A549 (cell line): ENCODE results near the gene POLRMT. TPM values are rescaled to one million over a fixed set of nuclear protein-coding genes. Genes with fewer than 3 reads are reported as not detected.
"Not testable (repeated sequence)": the region's sequence is repeated elsewhere in the genome, so short reads cannot be mapped to it uniquely, and the experiment has no call there.

Experiments
- ATAC-seq, 2 experiments: fragments of 200-7000 bp in 1 of 2; fragments of >200 bp in 1 of 2; cut with Nextera tagmentation in 1 of 2; cut with Tn5 transposase in 1 of 2; 3 replicates each; pipeline versions ENCODE4 v1.8.0 to v1.9.1; 2018 to 2020; ENCODE audit warnings: mild to moderate bottlenecking in 1 of 2, moderate library complexity in 1 of 2
- CTCF ChIA-PET: fragments of 300-600 bp; sonication (Branson Sonifier 250); formaldehyde crosslinking; extraction: SDS; loops from one replicate; lab custom pipeline; 2021; ENCODE audit warnings: antibody characterized with exemption, inconsistent platforms; lab: Yijun Ruan, JAX
- POLR2A ChIA-PET: fragments of 350-600 bp; formaldehyde crosslinking; extraction: SDS; loops from one replicate; lab custom pipeline; 2021; ENCODE audit warnings: antibody characterized with exemption, inconsistent platforms; lab: Yijun Ruan, JAX
- DNase-seq, 2 experiments: peaks; one replicate each; pipeline versions ENCODE4 v3.0.0 to v3.0.0-alpha.2; 2011 to 2016; ENCODE audit warnings: low read depth in 1 of 2, low spot score in 1 of 2
- FAIRE-seq: peaks from 2 replicates; lab custom pipeline; 2011; peaks lifted over from hg19 to GRCh38; lab: Jason Lieb, UNC
- H3K27ac ChIP-seq, 2 experiments: fragments of >200 bp; sonication (Bioruptor Twin); formaldehyde crosslinking; 3 replicates each; pipeline ENCODE4 v1.5.1; 2016 to 2017
- H3K4me1 ChIP-seq: fragments of >200 bp; sonication (Bioruptor Twin); formaldehyde crosslinking; 3 replicates; pipeline ENCODE4 v1.6.1; 2016
- H3K4me2 ChIP-seq: fragments of >200 bp; sonication (Bioruptor Twin); formaldehyde crosslinking; 3 replicates; pipeline ENCODE4 v1.6.1; 2016
- H3K4me3 ChIP-seq: fragments of >200 bp; sonication (Bioruptor Twin); formaldehyde crosslinking; 3 replicates; pipeline ENCODE4 v1.5.1; 2016
- H3K9me3 ChIP-seq: fragments of >200 bp; sonication (Bioruptor Twin); formaldehyde crosslinking; 3 replicates; pipeline ENCODE4 v1.6.1; 2016
- BCL3 ChIP-seq: fragments of >200 bp; sonication (Bioruptor Twin); formaldehyde crosslinking; IDR thresholded peaks from 3 replicates; pipeline ENCODE4 v1.6.1; 2016
- CBX2 ChIP-seq: fragments of 200-600 bp; sonication (generic); IDR thresholded peaks from 2 replicates; pipeline ENCODE4 v1.6.1; 2016; ENCODE audit warnings: low read depth, mild to moderate bottlenecking, borderline replicate concordance
- CBX8 ChIP-seq: fragments of 200-600 bp; sonication (generic); IDR thresholded peaks from 2 replicates; pipeline ENCODE4 v1.6.1; 2016
- CHD4 ChIP-seq: fragments of 200-600 bp; sonication (generic); IDR thresholded peaks from 2 replicates; pipeline ENCODE4 v1.6.1; 2016; ENCODE audit warnings: antibody characterized with exemption, mild to moderate bottlenecking, borderline replicate concordance
- EHF ChIP-seq: fragments of 250-450 bp; sonication (Bioruptor Pico); IDR thresholded peaks from 2 replicates; pipeline ENCODE4 v1.5.0; 2020; ENCODE audit warnings: mild to moderate bottlenecking
- FOSL2 ChIP-seq, 2 experiments: fragments of 450-650 bp in 1 of 2; fragments of >200 bp in 1 of 2; sonication (Bioruptor Twin) in 1 of 2; formaldehyde crosslinking; IDR thresholded peaks; 2 replicates each; pipeline versions ENCODE4 v1.5.0 to v1.6.1; 2016 to 2020; ENCODE audit warnings: mild to moderate bottlenecking in 1 of 2, moderate library complexity in 1 of 2
- FOXS1 ChIP-seq: fragments of 250-450 bp; sonication (Bioruptor Pico); IDR thresholded peaks from 2 replicates; pipeline ENCODE4 v1.5.0; 2020; ENCODE audit warnings: mild to moderate bottlenecking, moderate library complexity
- HEYL ChIP-seq: fragments of 250-450 bp; sonication (Bioruptor Pico); IDR thresholded peaks from 2 replicates; pipeline ENCODE4 v1.8.0; 2021; ENCODE audit warnings: mild to moderate bottlenecking, moderate library complexity
- HMGXB4 ChIP-seq: fragments of 250-450 bp; sonication (Bioruptor Pico); IDR thresholded peaks from 2 replicates; pipeline ENCODE4 v1.5.0; 2021; ENCODE audit warnings: mild to moderate bottlenecking, moderate library complexity, borderline replicate concordance
- HOXA7 ChIP-seq: fragments of 250-450 bp; sonication (Bioruptor Pico); IDR thresholded peaks from 2 replicates; pipeline ENCODE4 v1.5.0; 2020; ENCODE audit warnings: mild to moderate bottlenecking, moderate library complexity
- KDM1A ChIP-seq: fragments of 200-600 bp; sonication (generic); IDR thresholded peaks from 2 replicates; pipeline ENCODE4 v1.6.1; 2016; ENCODE audit warnings: low read depth, mild to moderate bottlenecking
- NPAS2 ChIP-seq: fragments of 250-450 bp; sonication (Bioruptor Pico); IDR thresholded peaks from 2 replicates; pipeline ENCODE4 v1.8.0; 2022; ENCODE audit warnings: mild to moderate bottlenecking, moderate library complexity, borderline replicate concordance
- NR3C1 ChIP-seq: fragments of >200 bp; sonication (Bioruptor Twin); formaldehyde crosslinking; IDR thresholded peaks from 3 replicates; pipeline ENCODE4 v1.6.1; 2017
- PHF8 ChIP-seq: fragments of 200-600 bp; sonication (generic); IDR thresholded peaks from 2 replicates; pipeline ENCODE4 v1.6.1; 2016; ENCODE audit warnings: low read depth, mild to moderate bottlenecking, antibody characterized with exemption, moderate library complexity, borderline replicate concordance
- POLR2AphosphoS2 ChIP-seq: conservative IDR thresholded peaks from 2 replicates; pipeline ENCODE4 v1.6.1; 2012; ENCODE audit warnings: low read length, improper control_type of control experiment, inconsistent platforms
- RAD21 ChIP-seq, 2 experiments: fragments of >200 bp in 1 of 2; sonication (Bioruptor Twin) in 1 of 2; formaldehyde crosslinking in 1 of 2; IDR thresholded peaks in 1 of 2; conservative IDR thresholded peaks in 1 of 2; 2 replicates in 1 of 2; 3 replicates in 1 of 2; pipeline ENCODE4 v1.6.1; 2012 to 2018; ENCODE audit warnings: inconsistent platforms in 1 of 2
- RARB ChIP-seq: fragments of 250-450 bp; sonication (Bioruptor Pico); IDR thresholded peaks from 2 replicates; pipeline ENCODE4 v1.8.0; 2021; ENCODE audit warnings: mild to moderate bottlenecking, moderate library complexity
- RCOR1 ChIP-seq: fragments of 150-350 bp; IDR thresholded peaks from 2 replicates; pipeline ENCODE4 v1.6.1; 2014; ENCODE audit warnings: antibody characterized with exemption, low read length, low read depth
- SREBF2 ChIP-seq: fragments of 450-650 bp; IDR thresholded peaks from 2 replicates; pipeline ENCODE4 v1.6.1; 2014; ENCODE audit warnings: mild to moderate bottlenecking, moderate library complexity
- WGBS: methylation state at CpG from one replicate; pipeline ENCODE4 v1.1.6; 2017; ENCODE audit errors: missing lambda C conversion rate; 5-methylcytosine and 5-hydroxymethylcytosine counted together
- polyA plus RNA-seq, 4 experiments: library from polyadenylated mRNA; depleted of rRNA in 3 of 4; stranded (reverse); fragments of >200 nt; fragmentation: RNase III in 1 of 4; extraction: RNeasy Plus Mini Kit Qiagen cat#74134 plus additional on column Dnase treatment in 1 of 4; gene quantifications; 2 replicates in 3 of 4; 3 replicates in 1 of 4; pipeline ENCODE4 v1.2.3, GENCODE V29; 2011 to 2017

POLRMT gene
- polyA plus RNA-seq, 2 of the 4 experiments (the other 2 are of a cell fraction), result 41.9 to 68.8 TPM

DNA sequence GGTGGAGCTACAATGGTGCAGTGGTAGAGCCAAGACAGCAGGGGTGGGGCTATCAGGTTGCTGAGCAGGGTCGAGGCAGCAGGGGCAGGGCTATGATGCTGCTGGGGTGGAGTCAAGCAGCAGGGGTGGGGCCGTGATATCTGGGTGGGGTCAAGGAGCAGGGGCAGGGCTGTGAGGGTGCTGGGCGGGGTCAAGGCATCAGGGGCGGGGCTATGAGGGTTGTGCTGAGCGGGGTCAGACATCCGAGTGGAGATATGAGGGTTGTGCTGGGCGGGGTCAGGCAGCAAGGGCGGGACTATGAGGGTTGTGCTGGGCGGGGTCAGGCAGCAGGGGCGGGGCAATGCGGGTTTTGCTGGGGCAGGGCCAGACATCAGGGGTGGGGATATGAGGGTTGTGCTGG, 29.0 kb downstream of the POLRMT start:
- Histone ChIP-seq H3K4me3 (no peak overlapping the region), H3K4me2 (no peak overlapping the region), H3K27ac (no peak overlapping the region), H3K9me3 (no peaks in the 10 kb centered on the region), H3K4me1 (peaks cover 12% of the 10 kb centered on the region)
- FAIRE-seq (no peak), DNase-seq (peak in 1 of 2 experiments; percentile 62), ATAC-seq (peak in 1 of 2 experiments; percentile 31; a peak in 3 of 6 replicates)
- ChIA-PET POLR2A (interaction anchor here (0.6 kb wide), 1 partner anchor 16 kb away, joined by 3 read pairs; no protein-coding TSS in a partner anchor), CTCF (no interaction called here)
- no CpG with 5 or more reads among the region's 11 CpGs for WGBS
- TF ChIP-seq KDM1A (no peak), HMGXB4 (CRISPR knock-in tag) (no peak), CBX2 (no peak), NR3C1 (no peak), RCOR1 (no peak), SREBF2 (no peak), FOSL2 (IDR thresholded peaks at IDR 0.05) (no peak), FOSL2 (CRISPR knock-in tag; IDR thresholded peaks at IDR 0.05) (no peak), BCL3 (no peak), HEYL (no peak), RAD21 (conservative IDR thresholded peaks at IDR 0.05 in 1 of 2, IDR thresholded peaks at IDR 0.05 in 1 of 2) (no peak), NPAS2 (CRISPR knock-in tag) (no peak), EHF (CRISPR knock-in tag) (no peak), POLR2AphosphoS2 (no peak), PHF8 (no peak), CHD4 (no peak), CBX8 (no peak), FOXS1 (CRISPR knock-in tag) (no peak), RARB (CRISPR knock-in tag) (no peak), HOXA7 (CRISPR knock-in tag) (no peak)

- CTCF ChIA-PET, FAIRE-seq, H3K4me2 ChIP-seq, POLR2A ChIA-PET, DNase-seq, H3K4me3 ChIP-seq, H3K4me1 ChIP-seq, H3K27ac ChIP-seq, ATAC-seq, H3K9me3 ChIP-seq: not testable (repeated sequence)
- WGBS, result 99% methylated on average over 11 of the region's 20 CpGs
Observed at GRCh38 chr19:603779-604178, 29.6 kb downstream of the POLRMT start.

GRCh38 chr19:603302-603639, 30.1 kb downstream of the POLRMT start:
- WGBS, result no CpG with 5 or more reads among the region's 13 CpGs
- H3K4me1 ChIP-seq, H3K4me2 ChIP-seq, POLR2A ChIA-PET, H3K9me3 ChIP-seq, CTCF ChIA-PET, H3K27ac ChIP-seq, FAIRE-seq, ATAC-seq, H3K4me3 ChIP-seq, DNase-seq: not testable (repeated sequence)
